HepG2 (cell line): ENCODE measurements around the gene CEBPA. TPM values are rescaled to one million over a fixed set of nuclear protein-coding genes. Genes with fewer than 3 reads are reported as not detected.
A peak's percentile ranks its signal among the peaks of the same experiment; 100 is the strongest.

Experiments
- CBX5 ChIP-seq: sonication (generic); formaldehyde crosslinking; IDR thresholded peaks from 2 replicates; pipeline ENCODE4 v1.4.0; 2020; ENCODE audit warnings: missing genetic modification reagents, borderline replicate concordance
- CC2D1A ChIP-seq: sonication (generic); formaldehyde crosslinking; IDR thresholded peaks from 2 replicates; pipeline ENCODE4 v1.8.1; 2023; ENCODE audit warnings: mild to moderate bottlenecking, missing genetic modification reagents
- HDAC1 ChIP-seq: sonication (generic); formaldehyde crosslinking; IDR thresholded peaks from 2 replicates; pipeline ENCODE4 v1.5.1; 2020; ENCODE audit warnings: mild to moderate bottlenecking, missing genetic modification reagents
- JUNB ChIP-seq: sonication (generic); formaldehyde crosslinking; IDR thresholded peaks from 2 replicates; pipeline ENCODE4 v1.8.0; 2022; ENCODE audit warnings: missing genetic modification reagents, mild to moderate bottlenecking, borderline replicate concordance
- PHF21A ChIP-seq: sonication (generic); formaldehyde crosslinking; IDR thresholded peaks from 2 replicates; pipeline ENCODE4 v1.5.0; 2020; ENCODE audit warnings: mild to moderate bottlenecking, missing genetic modification reagents
- ZNF326 ChIP-seq: sonication (generic); formaldehyde crosslinking; IDR thresholded peaks from 2 replicates; pipeline ENCODE4 v1.4.0; 2020; ENCODE audit warnings: missing genetic modification reagents, borderline replicate concordance
- ZNF558 ChIP-seq: sonication (generic); formaldehyde crosslinking; IDR thresholded peaks from 2 replicates; pipeline ENCODE4 v1.9.0; 2022; ENCODE audit warnings: mild to moderate bottlenecking, missing genetic modification reagents, borderline replicate concordance
- polyA plus RNA-seq, 8 experiments: library from polyadenylated mRNA; depleted of rRNA in 3 of 8; stranded (reverse) in 7 of 8; unstranded in 1 of 8; fragments of >200 nt; fragmentation: Illumina TruSeq in 4 of 8; extraction: Trizol in 4 of 8; gene quantifications; 2 replicates each; pipeline versions ENCODE4 v1.2.1 to v1.2.3, GENCODE V29; 2011 to 2016; ENCODE audit warnings: low read depth in 4 of 8, missing spikeins in 1 of 8, mixed read lengths in 1 of 8; ENCODE audit not compliant: insufficient read depth in 1 of 8
- total RNA-seq, 5 experiments: library from RNA; depleted of rRNA; stranded (reverse); fragments of >200 nt; fragmentation: Illumina TruSeq; extraction: Trizol; gene quantifications; 2 replicates each; pipeline ENCODE4 v1.2.3, GENCODE V29; 2016; ENCODE audit warnings: low read depth in 1 of 5
- TF ChIP-seq, protein P1 (sequence below): sonication (generic); formaldehyde crosslinking; IDR thresholded peaks from 2 replicates; pipeline ENCODE4 v1.4.0; 2020; ENCODE audit warnings: low read depth, mild to moderate bottlenecking, missing genetic modification reagents
- TF ChIP-seq, protein P2 (sequence below): IDR thresholded peaks from 2 replicates; pipeline ENCODE4 v1.6.1; 2016
- TF ChIP-seq, protein P3 (sequence below): IDR thresholded peaks from 2 replicates; pipeline ENCODE4 v1.6.1; 2016; ENCODE audit warnings: low read depth, missing genetic modification reagents, missing compliant biosample characterization
- TF ChIP-seq, protein P4 (sequence below): sonication (generic); formaldehyde crosslinking; conservative IDR thresholded peaks from 2 replicates; pipeline ENCODE4 v1.5.0; 2020; ENCODE audit warnings: missing genetic modification reagents
- TF ChIP-seq, protein P5 (sequence below): sonication (generic); formaldehyde crosslinking; IDR thresholded peaks from 2 replicates; pipeline ENCODE4 v1.9.0; 2021; ENCODE audit warnings: mild to moderate bottlenecking, missing genetic modification reagents

CEBPA gene
- total and polyA plus RNA-seq, 2 of the 13 experiments (the other 11 are each of a cell fraction or from before 2014, with no cell fraction given), result 24.8 to 103 TPM

DNA sequence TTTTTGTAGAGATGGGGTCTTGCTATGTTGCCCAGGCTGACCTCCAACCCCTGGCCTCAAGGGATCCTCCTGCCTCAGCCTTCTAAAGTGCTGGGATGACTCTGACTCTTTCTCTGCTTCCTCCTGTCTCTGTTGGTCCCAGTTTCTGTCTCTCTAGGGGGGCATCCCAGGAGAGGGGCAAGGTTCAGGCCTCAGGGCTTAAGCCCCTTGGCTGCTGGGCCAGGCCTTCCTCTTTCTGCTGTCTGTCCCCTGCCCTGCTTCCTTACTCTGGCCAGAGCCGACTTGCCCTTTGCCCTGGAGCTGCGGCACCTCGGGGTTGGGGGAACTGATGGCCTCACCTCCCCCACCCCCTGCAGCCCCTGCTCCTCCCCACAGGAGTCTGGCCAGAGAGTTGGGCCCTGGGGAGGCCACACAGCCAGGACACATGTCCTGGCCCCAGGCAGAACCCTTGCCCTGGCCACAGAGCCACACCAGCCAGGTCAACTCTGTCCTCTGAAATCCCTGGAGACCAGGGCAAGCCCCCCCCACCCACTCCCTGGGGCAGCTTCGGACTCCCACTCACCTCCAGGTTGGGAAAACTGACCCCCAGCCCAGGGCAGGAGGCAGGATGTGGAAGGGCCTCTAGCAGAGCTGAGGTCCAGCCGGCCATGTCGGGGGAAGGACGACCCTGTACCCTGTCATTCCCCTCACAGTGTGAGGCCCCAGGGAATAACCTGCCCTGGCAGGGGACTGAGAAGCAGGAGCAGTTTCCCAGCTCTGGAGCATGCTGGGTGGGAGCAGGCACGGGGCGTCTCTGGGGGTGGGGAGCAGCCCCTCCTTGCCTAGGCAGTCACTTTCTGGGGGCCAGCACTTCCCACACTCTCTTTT lies 23.7 kb downstream of the CEBPA start (continued):
- TF ChIP-seq, protein P1, sequence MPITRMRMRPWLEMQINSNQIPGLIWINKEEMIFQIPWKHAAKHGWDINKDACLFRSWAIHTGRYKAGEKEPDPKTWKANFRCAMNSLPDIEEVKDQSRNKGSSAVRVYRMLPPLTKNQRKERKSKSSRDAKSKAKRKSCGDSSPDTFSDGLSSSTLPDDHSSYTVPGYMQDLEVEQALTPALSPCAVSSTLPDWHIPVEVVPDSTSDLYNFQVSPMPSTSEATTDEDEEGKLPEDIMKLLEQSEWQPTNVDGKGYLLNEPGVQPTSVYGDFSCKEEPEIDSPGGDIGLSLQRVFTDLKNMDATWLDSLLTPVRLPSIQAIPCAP (CRISPR knock-in tag), result no peak
- TF ChIP-seq, protein P2, sequence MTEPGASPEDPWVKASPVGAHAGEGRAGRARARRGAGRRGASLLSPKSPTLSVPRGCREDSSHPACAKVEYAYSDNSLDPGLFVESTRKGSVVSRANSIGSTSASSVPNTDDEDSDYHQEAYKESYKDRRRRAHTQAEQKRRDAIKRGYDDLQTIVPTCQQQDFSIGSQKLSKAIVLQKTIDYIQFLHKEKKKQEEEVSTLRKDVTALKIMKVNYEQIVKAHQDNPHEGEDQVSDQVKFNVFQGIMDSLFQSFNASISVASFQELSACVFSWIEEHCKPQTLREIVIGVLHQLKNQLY (CRISPR knock-in tag), result 0 out of 2 replicates have a peak, but pooled peaks have one; percentile 27
- TF ChIP-seq, protein P3, sequence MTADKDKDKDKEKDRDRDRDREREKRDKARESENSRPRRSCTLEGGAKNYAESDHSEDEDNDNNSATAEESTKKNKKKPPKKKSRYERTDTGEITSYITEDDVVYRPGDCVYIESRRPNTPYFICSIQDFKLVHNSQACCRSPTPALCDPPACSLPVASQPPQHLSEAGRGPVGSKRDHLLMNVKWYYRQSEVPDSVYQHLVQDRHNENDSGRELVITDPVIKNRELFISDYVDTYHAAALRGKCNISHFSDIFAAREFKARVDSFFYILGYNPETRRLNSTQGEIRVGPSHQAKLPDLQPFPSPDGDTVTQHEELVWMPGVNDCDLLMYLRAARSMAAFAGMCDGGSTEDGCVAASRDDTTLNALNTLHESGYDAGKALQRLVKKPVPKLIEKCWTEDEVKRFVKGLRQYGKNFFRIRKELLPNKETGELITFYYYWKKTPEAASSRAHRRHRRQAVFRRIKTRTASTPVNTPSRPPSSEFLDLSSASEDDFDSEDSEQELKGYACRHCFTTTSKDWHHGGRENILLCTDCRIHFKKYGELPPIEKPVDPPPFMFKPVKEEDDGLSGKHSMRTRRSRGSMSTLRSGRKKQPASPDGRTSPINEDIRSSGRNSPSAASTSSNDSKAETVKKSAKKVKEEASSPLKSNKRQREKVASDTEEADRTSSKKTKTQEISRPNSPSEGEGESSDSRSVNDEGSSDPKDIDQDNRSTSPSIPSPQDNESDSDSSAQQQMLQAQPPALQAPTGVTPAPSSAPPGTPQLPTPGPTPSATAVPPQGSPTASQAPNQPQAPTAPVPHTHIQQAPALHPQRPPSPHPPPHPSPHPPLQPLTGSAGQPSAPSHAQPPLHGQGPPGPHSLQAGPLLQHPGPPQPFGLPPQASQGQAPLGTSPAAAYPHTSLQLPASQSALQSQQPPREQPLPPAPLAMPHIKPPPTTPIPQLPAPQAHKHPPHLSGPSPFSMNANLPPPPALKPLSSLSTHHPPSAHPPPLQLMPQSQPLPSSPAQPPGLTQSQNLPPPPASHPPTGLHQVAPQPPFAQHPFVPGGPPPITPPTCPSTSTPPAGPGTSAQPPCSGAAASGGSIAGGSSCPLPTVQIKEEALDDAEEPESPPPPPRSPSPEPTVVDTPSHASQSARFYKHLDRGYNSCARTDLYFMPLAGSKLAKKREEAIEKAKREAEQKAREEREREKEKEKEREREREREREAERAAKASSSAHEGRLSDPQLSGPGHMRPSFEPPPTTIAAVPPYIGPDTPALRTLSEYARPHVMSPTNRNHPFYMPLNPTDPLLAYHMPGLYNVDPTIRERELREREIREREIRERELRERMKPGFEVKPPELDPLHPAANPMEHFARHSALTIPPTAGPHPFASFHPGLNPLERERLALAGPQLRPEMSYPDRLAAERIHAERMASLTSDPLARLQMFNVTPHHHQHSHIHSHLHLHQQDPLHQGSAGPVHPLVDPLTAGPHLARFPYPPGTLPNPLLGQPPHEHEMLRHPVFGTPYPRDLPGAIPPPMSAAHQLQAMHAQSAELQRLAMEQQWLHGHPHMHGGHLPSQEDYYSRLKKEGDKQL (CRISPR knock-in tag), result no peak
- TF ChIP-seq, protein P4, sequence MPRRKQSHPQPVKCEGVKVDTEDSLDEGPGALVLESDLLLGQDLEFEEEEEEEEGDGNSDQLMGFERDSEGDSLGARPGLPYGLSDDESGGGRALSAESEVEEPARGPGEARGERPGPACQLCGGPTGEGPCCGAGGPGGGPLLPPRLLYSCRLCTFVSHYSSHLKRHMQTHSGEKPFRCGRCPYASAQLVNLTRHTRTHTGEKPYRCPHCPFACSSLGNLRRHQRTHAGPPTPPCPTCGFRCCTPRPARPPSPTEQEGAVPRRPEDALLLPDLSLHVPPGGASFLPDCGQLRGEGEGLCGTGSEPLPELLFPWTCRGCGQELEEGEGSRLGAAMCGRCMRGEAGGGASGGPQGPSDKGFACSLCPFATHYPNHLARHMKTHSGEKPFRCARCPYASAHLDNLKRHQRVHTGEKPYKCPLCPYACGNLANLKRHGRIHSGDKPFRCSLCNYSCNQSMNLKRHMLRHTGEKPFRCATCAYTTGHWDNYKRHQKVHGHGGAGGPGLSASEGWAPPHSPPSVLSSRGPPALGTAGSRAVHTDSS (CRISPR knock-in tag), result no peak
- TF ChIP-seq, protein P5, sequence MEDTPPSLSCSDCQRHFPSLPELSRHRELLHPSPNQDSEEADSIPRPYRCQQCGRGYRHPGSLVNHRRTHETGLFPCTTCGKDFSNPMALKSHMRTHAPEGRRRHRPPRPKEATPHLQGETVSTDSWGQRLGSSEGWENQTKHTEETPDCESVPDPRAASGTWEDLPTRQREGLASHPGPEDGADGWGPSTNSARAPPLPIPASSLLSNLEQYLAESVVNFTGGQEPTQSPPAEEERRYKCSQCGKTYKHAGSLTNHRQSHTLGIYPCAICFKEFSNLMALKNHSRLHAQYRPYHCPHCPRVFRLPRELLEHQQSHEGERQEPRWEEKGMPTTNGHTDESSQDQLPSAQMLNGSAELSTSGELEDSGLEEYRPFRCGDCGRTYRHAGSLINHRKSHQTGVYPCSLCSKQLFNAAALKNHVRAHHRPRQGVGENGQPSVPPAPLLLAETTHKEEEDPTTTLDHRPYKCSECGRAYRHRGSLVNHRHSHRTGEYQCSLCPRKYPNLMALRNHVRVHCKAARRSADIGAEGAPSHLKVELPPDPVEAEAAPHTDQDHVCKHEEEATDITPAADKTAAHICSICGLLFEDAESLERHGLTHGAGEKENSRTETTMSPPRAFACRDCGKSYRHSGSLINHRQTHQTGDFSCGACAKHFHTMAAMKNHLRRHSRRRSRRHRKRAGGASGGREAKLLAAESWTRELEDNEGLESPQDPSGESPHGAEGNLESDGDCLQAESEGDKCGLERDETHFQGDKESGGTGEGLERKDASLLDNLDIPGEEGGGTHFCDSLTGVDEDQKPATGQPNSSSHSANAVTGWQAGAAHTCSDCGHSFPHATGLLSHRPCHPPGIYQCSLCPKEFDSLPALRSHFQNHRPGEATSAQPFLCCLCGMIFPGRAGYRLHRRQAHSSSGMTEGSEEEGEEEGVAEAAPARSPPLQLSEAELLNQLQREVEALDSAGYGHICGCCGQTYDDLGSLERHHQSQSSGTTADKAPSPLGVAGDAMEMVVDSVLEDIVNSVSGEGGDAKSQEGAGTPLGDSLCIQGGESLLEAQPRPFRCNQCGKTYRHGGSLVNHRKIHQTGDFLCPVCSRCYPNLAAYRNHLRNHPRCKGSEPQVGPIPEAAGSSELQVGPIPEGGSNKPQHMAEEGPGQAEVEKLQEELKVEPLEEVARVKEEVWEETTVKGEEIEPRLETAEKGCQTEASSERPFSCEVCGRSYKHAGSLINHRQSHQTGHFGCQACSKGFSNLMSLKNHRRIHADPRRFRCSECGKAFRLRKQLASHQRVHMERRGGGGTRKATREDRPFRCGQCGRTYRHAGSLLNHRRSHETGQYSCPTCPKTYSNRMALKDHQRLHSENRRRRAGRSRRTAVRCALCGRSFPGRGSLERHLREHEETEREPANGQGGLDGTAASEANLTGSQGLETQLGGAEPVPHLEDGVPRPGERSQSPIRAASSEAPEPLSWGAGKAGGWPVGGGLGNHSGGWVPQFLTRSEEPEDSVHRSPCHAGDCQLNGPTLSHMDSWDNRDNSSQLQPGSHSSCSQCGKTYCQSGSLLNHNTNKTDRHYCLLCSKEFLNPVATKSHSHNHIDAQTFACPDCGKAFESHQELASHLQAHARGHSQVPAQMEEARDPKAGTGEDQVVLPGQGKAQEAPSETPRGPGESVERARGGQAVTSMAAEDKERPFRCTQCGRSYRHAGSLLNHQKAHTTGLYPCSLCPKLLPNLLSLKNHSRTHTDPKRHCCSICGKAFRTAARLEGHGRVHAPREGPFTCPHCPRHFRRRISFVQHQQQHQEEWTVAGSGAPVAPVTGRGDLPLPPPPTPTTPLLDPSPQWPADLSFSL, result no peak
- TF ChIP-seq CBX5 (CRISPR knock-in tag) (no peak), HDAC1 (CRISPR knock-in tag) (peak; percentile 63; the same call in 1 of the 2 replicates), JUNB (CRISPR knock-in tag) (no peak), ZNF558 (CRISPR knock-in tag) (no peak), PHF21A (peak; percentile 84), ZNF326 (CRISPR knock-in tag) (no peak), CC2D1A (CRISPR knock-in tag) (no peak)
